GM12891 (cell line): Measurements from ENCODE around the gene CD40LG.

Experiments used
- POLR2A ChIP-seq: IDR thresholded peaks from 2 replicates; pipeline ENCODE4 v1.6.1; 2011; ENCODE audit warnings: low read depth, low read length, control low read depth
- POLR2AphosphoS5 ChIP-seq: IDR thresholded peaks from 2 replicates; pipeline ENCODE4 v1.6.1; 2011; ENCODE audit warnings: low read depth, low read length, control low read depth
- POU2F2 ChIP-seq: IDR thresholded peaks from 2 replicates; pipeline ENCODE4 v1.6.1; 2011; ENCODE audit warnings: low read depth, mild to moderate bottlenecking, control low read depth, low read length, moderate library complexity
- SPI1 ChIP-seq: IDR thresholded peaks from 2 replicates; pipeline ENCODE4 v1.6.1; 2011; ENCODE audit warnings: low read depth, low read length, control low read depth
- TAF1 ChIP-seq: IDR thresholded peaks from 2 replicates; pipeline ENCODE4 v1.6.1; 2011; ENCODE audit warnings: low read depth, low read length, control low read depth

DNA sequence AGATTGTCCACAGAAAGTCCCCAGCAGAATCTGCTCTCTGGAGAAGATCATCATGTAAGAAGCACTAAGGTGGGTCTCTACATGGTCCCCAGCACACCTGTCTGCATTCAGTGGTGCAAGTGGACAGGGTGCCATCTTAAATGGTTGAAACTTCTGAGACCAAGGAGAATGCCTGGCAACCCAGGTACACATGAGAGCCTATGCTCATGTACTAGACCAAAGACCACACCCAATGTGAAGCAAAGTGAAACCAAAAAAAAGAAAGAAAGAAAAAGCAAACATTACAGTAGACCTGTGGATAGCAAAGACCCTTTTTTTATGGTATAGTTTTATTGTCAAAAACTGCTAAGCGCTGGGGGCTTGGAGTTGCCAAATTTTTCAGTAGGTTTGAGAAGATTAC is 15.0 kb downstream of the CD40LG start:
- no peak for TF ChIP-seq POLR2A
- no peak for TF ChIP-seq POLR2AphosphoS5
- TF ChIP-seq TAF1, result no peak
- TF ChIP-seq SPI1, result no peak
- no peak for TF ChIP-seq POU2F2
